Measurements from ENCODE around the gene KCNT1.

DNA sequence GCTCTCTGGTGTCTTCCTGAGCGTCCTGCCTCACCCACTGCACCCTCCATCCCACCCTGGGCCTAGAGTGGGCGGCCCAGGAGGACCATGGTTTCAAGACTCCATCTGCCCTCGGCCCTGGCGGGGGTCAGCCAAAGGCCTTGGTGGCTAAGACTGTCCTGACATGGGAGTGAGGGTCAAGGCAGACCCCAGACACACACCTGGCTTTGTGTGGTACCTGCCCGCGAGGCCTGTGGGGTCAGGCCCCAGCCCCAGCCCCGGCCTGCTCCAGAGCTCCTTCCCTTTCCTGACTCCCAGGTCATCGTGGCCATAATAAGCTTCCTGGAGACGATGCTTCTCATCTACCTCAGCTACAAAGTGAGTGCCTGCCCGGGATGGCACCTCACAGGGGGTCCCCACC lies 54.6 kb downstream of the KCNT1 start:
- TF ChIP-seq, protein P1, sequence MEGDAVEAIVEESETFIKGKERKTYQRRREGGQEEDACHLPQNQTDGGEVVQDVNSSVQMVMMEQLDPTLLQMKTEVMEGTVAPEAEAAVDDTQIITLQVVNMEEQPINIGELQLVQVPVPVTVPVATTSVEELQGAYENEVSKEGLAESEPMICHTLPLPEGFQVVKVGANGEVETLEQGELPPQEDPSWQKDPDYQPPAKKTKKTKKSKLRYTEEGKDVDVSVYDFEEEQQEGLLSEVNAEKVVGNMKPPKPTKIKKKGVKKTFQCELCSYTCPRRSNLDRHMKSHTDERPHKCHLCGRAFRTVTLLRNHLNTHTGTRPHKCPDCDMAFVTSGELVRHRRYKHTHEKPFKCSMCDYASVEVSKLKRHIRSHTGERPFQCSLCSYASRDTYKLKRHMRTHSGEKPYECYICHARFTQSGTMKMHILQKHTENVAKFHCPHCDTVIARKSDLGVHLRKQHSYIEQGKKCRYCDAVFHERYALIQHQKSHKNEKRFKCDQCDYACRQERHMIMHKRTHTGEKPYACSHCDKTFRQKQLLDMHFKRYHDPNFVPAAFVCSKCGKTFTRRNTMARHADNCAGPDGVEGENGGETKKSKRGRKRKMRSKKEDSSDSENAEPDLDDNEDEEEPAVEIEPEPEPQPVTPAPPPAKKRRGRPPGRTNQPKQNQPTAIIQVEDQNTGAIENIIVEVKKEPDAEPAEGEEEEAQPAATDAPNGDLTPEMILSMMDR (IDR thresholded peaks at IDR 0.05): no peak
- TF ChIP-seq EP300 (IDR thresholded peaks at IDR 0.05) (no peak), POLR2AphosphoS5 (IDR thresholded peaks at IDR 0.05) (no peak)
